Gastroesophageal sphincter (tissue), 4 donors: Measurements from ENCODE around the gene PTPN21. TPM values are rescaled to one million over a fixed set of nuclear protein-coding genes. Genes with fewer than 3 reads are reported as not detected.

Experiments used
- ATAC-seq: fragments of 150-250 bp; one replicate; pipeline ENCODE4 v1.9.1; 2016; ENCODE audit warnings: mild to moderate bottlenecking, moderate library complexity
- H3K27ac ChIP-seq, 4 donors: fragments of 200-600 bp; sonication (generic) in 3 of 4; 1 replicate in 3 of 4; 2 replicates in 1 of 4; pipeline ENCODE4 v1.5.1; 2016 to 2019
- H3K27me3 ChIP-seq: fragments of 200-600 bp; sonication (generic); one replicate; pipeline ENCODE4 v1.5.1; 2019
- H3K36me3 ChIP-seq, 2 donors: fragments of 200-600 bp; sonication (generic); one replicate each; pipeline ENCODE4 v1.5.1; 2019; ENCODE audit warnings: control low read depth in 1 of 2
- H3K4me1 ChIP-seq, 3 donors: fragments of 200-600 bp; sonication (generic); 1 replicate in 2 of 3; 2 replicates in 1 of 3; pipeline ENCODE4 v1.5.1; 2016 to 2019; ENCODE audit warnings: control low read depth in 2 of 3
- H3K4me3 ChIP-seq, 2 donors: fragments of 200-600 bp; sonication (generic); one replicate each; pipeline ENCODE4 v1.5.1; 2019; ENCODE audit warnings: mild to moderate bottlenecking in 1 of 2, moderate library complexity in 1 of 2
- H3K9me3 ChIP-seq, 3 donors: fragments of 200-600 bp; sonication (generic); one replicate each; pipeline ENCODE4 v1.5.1; 2017 to 2019; ENCODE audit warnings: control low read depth in 2 of 3
- CTCF ChIP-seq, 4 experiments: fragments of 200-600 bp in 2 of 4; fragments of 450-650 bp in 2 of 4; sonication (generic) in 1 of 4; IDR thresholded peaks; one replicate each; pipeline ENCODE4 v1.5.1; 2017 to 2019; ENCODE audit warnings: antibody characterized with exemption in 4 of 4, mild to moderate bottlenecking in 2 of 4, moderate library complexity in 2 of 4
- EP300 ChIP-seq: sonication (generic); formaldehyde crosslinking; IDR thresholded peaks from one replicate; pipeline ENCODE4 v1.6.1; 2017; ENCODE audit warnings: antibody characterized with exemption, mild to moderate bottlenecking
- POLR2A ChIP-seq, 2 donors: fragments of 450-650 bp; IDR thresholded peaks; one replicate each; pipeline ENCODE4 v1.6.1; 2017; ENCODE audit warnings: antibody characterized with exemption in 2 of 2, mild to moderate bottlenecking in 2 of 2, moderate library complexity in 1 of 2
- POLR2AphosphoS5 ChIP-seq: sonication (generic); formaldehyde crosslinking; IDR thresholded peaks from one replicate; pipeline ENCODE4 v1.6.1; 2017; ENCODE audit warnings: antibody characterized with exemption
- WGBS, 2 donors: methylation state at CpG; one replicate each; pipeline ENCODE4 v1.1.5; 2018; ENCODE audit warnings: low coverage in 1 of 2; 5-methylcytosine and 5-hydroxymethylcytosine counted together
- small RNA-seq, 4 donors: library from RNA; depleted of rRNA; stranded (forward); fragments of <200 nt; gene quantifications; one replicate each; pipeline ENCODE3, GENCODE V24; 2016
- total RNA-seq, 4 donors: library from RNA; depleted of rRNA; stranded (reverse); fragments of >200 nt; gene quantifications; one replicate each; pipeline ENCODE4 v1.1.0, GENCODE V29; 2016

Gene PTPN21
- total RNA-seq, 4 donors from 2014 or later: 24.4 to 51.8 (median 32.2) TPM

DNA sequence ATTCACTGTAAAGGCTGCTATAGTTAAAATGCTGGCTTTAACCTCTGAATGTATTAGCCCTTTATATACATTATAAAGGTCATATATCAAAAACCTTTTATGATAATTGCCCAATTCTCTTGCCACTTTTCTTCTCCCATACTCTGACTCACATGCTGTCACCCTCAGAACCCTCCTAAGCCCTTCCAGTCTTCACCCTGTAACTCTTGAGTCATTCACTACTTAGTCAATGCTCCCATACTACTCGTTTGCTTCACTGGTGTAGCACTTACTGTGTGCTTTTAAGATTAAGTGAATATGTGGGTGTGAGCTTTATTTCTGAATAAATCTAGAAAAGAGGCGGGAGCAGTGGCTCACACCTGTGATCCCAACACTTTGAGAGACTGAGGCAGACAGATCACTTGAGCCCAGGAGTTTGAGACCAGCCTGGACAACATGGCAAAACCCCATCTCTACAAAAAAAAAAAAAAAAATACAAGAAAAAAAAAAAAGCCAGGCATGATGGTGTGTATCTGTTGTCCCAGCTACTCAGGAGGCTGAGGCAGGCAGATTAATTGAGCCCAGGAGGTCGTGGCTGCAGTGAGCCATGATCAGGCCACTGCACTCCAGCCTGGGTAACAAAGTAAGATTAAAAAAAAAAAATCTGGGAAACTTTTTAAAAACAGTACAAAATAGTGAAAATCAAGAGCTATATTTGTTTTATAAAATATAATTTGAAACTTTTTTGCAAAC lies 131.7 kb downstream of the PTPN21 start:
- Histone ChIP-seq H3K9me3 (peaks cover 0 to 4% (median 0%) of the 10 kb centered on the region in 3 donors), H3K36me3 (peaks cover 0 to 18% of the 10 kb centered on the region in 2 donors), H3K27me3 (no peaks in the 10 kb centered on the region), H3K27ac (no peak overlapping the region), H3K4me3 (no peak overlapping the region), H3K4me1 (peaks cover 0 to 8% (median 0%) of the 10 kb centered on the region in 3 donors)
- no peak for TF ChIP-seq POLR2AphosphoS5
- no peak for ATAC-seq
- WGBS, 2 donors: 81 to 89% methylated on average over 3 of the region's 3 CpGs

- Histone ChIP-seq H3K36me3 (peaks cover 1 to 28% of the 10 kb centered on the region in 2 donors), H3K27me3 (no peaks in the 10 kb centered on the region), H3K9me3 (peaks cover 0 to 13% (median 0%) of the 10 kb centered on the region in 3 donors), H3K27ac (no peak overlapping the region), H3K4me3 (no peak overlapping the region), H3K4me1 (peaks cover 0 to 6% (median 0%) of the 10 kb centered on the region in 3 donors)
- ATAC-seq: no peak
- no peak for TF ChIP-seq CTCF (IDR thresholded peaks at IDR 0.05)
- TF ChIP-seq POLR2A (IDR thresholded peaks at IDR 0.05): no peak
- no peak for TF ChIP-seq EP300
- no peak for TF ChIP-seq POLR2AphosphoS5
These were observed 132.8 kb downstream of the PTPN21 start for GRCh38 chr14:88422047-88422446.

- no peak overlapping the region for H3K4me3 ChIP-seq
- no peaks in the 10 kb centered on the region for H3K4me1 ChIP-seq
- H3K36me3 ChIP-seq: peaks cover 4 to 34% of the 10 kb centered on the region in 2 donors
- H3K27me3 ChIP-seq: no peaks in the 10 kb centered on the region
- ATAC-seq: no peak
- TF ChIP-seq POLR2AphosphoS5: peak; percentile 40
- TF ChIP-seq POLR2A (IDR thresholded peaks at IDR 0.05): no peak
- 70 to 74% methylated on average over 4 of the region's 4 CpGs for WGBS, 2 donors
- H3K9me3 ChIP-seq: peaks cover 0 to 13% (median 0%) of the 10 kb centered on the region in 3 donors
- H3K27ac ChIP-seq: no peak overlapping the region
These were observed 133.5 kb downstream of the PTPN21 start for GRCh38 chr14:88421286-88421685.

- no peak for ATAC-seq
- Histone ChIP-seq H3K36me3 (peaks cover 4 to 45% of the 10 kb centered on the region in 2 donors), H3K27ac (no peak overlapping the region)
These were observed 134.6 kb downstream of the PTPN21 start for GRCh38 chr14:88420187-88420586.

DNA sequence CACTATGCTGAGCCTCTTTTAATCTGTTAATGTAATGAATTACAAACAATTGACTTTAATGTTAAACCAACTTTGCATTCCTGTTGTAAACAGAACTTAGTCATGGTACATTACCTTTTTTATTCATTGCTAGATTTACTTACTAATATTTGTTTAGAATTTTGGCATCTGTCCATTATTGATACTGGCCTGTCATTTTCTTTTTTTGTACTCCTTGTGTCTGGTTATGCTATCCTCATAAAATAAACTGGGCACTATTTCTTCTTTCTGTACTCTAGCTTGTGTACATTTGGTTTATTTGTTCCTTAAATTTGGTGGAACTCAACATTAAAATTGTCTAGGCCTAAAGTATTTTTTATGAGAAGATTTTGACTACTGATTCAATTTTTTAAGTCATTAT lies 137.2 kb downstream of the PTPN21 start:
- Histone ChIP-seq H3K4me3 (no peak overlapping the region), H3K9me3 (peaks cover 0 to 35% (median 0%) of the 10 kb centered on the region in 3 donors), H3K4me1 (no peaks in the 10 kb centered on the region), H3K27ac (no peak overlapping the region), H3K36me3 (peaks cover 4 to 55% of the 10 kb centered on the region in 2 donors), H3K27me3 (no peaks in the 10 kb centered on the region)
- no peak for TF ChIP-seq CTCF (IDR thresholded peaks at IDR 0.05)
- no peak for TF ChIP-seq POLR2AphosphoS5
- no peak for TF ChIP-seq EP300
- TF ChIP-seq POLR2A (IDR thresholded peaks at IDR 0.05): no peak
- no peak for ATAC-seq

More at GRCh38 chr14:88420187-88420586, 134.6 kb downstream of the PTPN21 start:
- TF ChIP-seq POLR2A (IDR thresholded peaks at IDR 0.05) (no peak), CTCF (IDR thresholded peaks at IDR 0.05) (no peak), POLR2AphosphoS5 (no peak), EP300 (no peak)
- Histone ChIP-seq H3K4me1 (no peaks in the 10 kb centered on the region), H3K27me3 (no peaks in the 10 kb centered on the region), H3K9me3 (peaks cover 0 to 23% (median 0%) of the 10 kb centered on the region in 3 donors), H3K4me3 (no peak overlapping the region)
- 95 to 100% methylated on average over 3 of the region's 3 CpGs for WGBS, 2 donors

Small RNA genes within 50 kb of the gene (small RNA-seq; reads per million reads assigned to genes)
- 0 reads per million in 4 donors for gene RNU4-22P

Other genes with a start within 250 kb of the PTPN21 start
- under 1 TPM in 1 of 4 donors, not detected in 3; 0.40 TPM for gene KCNK10, start 231.7 kb downstream of the PTPN21 start, total RNA-seq
- gene SPATA7, start 169.3 kb downstream of the PTPN21 start, total RNA-seq: 10 to 100 TPM; 20.9 to 30.0 (median 24.0) TPM
- gene ZC3H14, start 8.0 kb upstream of the PTPN21 start, total RNA-seq: 10 to 100 TPM; 59.1 to 84.5 (median 72.3) TPM
- gene EML5, start 237.9 kb upstream of the PTPN21 start, total RNA-seq: 1 to 10 TPM; 3.9 to 6.7 (median 4.5) TPM